HG03039 (cell line): Measurements from ENCODE around the gene SNRPE.

Experiments used
- ATAC-seq: cut with Tn5 transposase; IDR thresholded peaks from one replicate; pipeline ENCODE4 v1.9.1; 2021; ENCODE audit warnings: mild to moderate bottlenecking, moderate library complexity; ENCODE audit not compliant: unreplicated experiment

The SNRPE gene

DNA sequence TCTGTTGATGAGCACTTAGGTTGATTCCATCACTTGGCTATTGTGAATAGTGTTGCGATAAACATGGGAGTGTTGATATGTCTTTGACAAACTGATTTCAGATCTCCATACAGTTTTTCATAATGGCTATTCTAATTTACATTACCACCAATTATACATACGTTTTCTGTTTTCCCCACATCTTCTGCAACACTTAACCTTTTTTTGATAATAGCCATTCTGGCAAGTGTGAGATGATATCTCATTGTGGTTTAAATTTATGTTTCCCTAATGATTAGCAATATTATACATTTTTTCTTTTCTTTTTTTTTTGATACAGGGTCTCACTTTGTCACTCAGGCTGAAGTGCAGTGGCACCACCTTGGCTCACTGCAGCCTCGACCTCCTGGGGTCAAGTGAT is 17.0 kb downstream of the SNRPE start:
- no peak for ATAC-seq

- ATAC-seq, result no peak
Observed at GRCh38 chr1:203880606-203881005, 19.2 kb downstream of the SNRPE start.

GRCh38 chr1:203888807-203889251 is 27.4 kb downstream of the SNRPE start:
- no peak for ATAC-seq

DNA sequence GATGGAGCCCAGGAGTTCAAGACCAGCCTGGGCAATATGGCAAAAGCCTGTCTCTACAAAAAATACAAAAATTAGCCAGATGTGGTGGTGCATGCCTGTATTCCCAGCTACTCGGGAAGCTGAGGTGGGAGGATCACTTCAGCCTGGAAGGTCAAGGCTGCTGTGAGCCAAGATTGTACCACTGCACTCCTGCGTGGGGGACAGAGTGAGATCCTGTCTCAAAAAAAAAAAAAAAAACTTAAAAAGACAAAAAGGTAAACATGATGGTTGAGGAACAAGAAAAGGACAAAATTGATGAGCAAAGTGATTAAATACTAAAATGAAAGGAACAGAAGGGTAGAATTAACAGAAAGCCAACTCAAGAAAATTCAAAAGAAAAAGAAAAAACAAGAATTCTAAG is 30.6 kb downstream of the SNRPE start:
- ATAC-seq, result no peak

DNA sequence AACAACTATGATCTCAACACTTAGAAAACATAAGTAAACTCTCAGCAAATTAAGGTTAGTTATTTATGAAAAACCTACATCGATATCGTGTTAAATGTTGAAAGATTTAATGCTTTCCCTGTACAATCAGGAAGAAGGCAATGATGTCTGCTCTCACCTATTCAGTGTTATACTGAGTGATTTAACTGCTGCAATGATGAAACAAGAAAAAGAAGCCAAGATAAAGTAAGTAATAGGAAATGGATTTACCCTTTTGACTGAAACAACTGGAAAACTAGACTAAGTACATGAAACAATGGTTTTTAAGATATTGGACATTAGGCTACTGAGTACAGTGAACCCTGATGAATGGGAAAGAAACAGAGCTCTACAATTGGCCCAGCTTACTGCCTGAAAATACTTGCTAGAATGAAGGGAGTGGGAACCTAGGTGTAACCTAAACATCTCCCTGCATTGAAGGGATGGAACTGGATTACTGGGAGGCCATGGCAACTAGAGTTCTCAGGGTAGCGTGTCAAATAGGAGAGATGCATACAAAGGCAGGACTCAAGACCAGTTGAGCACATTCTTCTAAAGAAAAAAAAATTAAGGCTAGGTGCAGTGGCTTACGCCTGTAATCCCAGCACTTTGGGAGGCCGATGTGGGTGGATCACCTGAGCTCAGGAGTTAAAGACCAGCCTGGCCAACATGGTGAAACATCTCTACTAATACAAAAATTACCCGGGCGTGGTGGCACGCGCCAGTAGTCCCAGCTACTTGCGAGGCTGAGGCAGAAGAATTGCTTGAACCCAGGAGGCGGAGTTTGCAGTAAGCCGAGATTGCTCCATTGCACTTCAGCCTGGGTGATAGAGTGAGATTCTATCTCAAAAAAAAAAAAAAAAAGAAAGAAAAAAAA is 37.3 kb downstream of the SNRPE start:
- ATAC-seq, result no peak

DNA sequence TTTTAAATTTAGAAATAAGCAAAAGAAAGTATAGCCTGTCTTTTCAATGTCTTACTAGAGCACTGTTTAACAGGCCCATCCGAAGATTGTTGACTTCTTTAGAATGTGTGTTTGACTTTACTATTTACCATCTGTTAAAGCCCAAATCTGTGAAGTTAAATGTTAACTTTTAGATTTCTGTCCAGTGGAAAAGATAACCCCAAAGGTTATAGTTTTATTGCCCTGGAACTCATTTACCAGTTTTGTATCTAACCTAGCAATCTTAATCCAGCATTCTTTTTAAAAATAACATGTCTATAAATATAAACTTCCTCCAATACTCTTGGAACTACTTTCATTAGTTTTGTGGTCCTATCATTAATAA is 37.9 kb downstream of the SNRPE start:
- no peak for ATAC-seq

- ATAC-seq, result no peak
Observed at GRCh38 chr1:203899869-203900714, 38.7 kb downstream of the SNRPE start.

DNA sequence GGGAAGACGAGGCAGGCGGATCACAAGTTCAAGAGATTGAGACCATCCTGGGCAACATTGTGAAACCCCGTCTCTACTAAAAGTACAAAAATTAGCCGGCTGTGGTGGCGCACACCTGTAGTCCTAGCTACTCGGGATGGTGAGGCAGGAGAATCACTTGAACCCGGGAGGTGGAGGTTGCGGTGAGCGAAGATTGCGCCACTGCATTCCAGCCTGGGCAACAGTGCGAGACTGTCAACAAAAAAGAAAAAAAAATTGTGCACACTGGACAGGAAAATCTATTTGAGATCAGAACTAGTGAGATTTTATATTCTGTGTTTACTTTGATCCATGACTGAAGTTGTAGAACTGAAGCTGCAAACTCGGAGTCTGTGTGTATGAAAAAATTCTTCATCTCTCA is 40.2 kb downstream of the SNRPE start:
- ATAC-seq, result no peak

GRCh38 chr1:203905275-203905674 is 43.9 kb downstream of the SNRPE start:
- no peak for ATAC-seq

DNA sequence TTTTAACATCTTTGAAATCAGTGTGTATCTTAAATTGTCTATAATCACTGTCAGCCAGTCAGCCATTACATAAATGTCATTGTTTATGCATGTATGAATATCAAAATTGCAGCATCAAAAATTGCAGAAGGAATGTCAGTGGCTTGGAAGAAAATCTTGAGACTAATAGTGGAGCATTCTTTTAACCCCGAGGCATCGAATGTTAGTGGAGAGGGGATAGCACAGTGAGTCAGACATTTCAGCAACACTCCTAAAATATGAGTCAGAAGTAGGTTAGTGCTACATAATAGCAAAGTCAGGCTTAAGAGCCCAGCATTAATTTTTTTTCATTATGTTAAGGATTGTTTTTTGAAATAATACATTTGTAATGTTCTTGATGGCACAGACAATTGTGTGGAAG is 45.5 kb downstream of the SNRPE start:
- ATAC-seq, result no peak

DNA sequence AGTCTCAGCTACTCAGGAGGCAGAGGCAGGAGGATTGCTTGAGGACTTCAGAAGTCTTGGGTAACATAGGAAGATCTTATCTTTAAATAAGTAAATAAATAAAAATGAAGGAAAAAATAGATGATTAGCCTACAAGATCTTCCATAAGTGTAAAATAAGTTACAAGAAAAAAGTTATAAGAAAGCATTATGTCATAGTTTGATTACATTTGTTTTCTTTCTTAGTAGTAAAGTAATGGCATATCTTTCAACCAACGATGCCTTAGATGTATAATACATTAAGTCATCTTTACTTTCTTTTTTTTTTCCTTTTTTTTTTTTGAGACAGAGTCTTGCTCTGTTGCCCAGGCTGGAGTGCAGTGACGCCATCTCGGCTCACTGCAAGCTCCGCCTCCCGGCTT is 46.5 kb downstream of the SNRPE start:
- ATAC-seq, result no peak

DNA sequence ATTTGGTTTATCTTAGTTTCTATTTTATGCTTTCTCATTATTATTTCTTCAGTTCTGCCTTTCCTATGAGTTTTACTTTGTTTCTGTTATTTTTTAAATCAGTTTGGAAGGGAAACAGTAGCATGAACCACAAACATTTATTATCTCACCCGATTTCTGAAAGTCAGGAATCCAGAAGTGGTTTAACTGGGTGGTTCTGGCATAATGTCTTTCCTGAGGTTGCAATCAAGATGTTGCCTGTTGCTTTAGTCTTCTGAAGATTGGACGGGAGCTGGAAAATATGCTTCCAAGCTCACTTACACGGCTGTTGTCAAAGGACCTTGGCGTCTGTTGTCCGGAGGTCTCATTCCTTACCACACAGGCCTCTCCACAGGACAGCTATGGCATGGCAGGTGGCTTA is 50.4 kb downstream of the SNRPE start:
- ATAC-seq, result no peak

GRCh38 chr1:203913073-203913521 is 51.7 kb downstream of the SNRPE start:
- ATAC-seq, result no peak

GRCh38 chr1:203914292-203914691 is 52.9 kb downstream of the SNRPE start:
- no peak for ATAC-seq

DNA sequence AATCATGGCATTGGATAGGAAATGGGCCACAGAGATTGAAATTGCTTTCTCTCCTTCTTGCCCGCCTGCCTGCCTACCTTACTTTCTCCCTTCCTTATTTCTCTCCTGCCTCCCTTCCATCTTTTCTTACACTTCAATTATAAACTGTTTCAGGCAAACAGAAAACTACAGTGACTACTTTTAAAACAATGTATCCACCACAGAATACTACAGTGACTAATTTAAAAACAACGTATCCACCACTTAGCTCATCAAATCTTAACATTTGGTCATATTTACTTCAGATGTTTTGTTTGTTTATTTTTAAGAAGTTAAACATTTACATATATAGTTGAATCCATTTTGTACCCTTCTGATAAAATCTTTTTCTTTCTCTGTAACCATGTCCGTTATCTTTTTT is 54.4 kb downstream of the SNRPE start:
- no peak for ATAC-seq

- no peak for ATAC-seq
Observed at GRCh38 chr1:203916756-203917155, 55.4 kb downstream of the SNRPE start.
